ENCODE data around the gene CDH23.

CDH23 gene

GRCh38 chr10:71753091-71753959, 356.6 kb downstream of the CDH23 start:
- no peak for TF ChIP-seq CTCF (IDR thresholded peaks at IDR 0.05; ENCODE audit: insufficient read depth, low read length, missing control alignments)
- H3K4me3 ChIP-seq (ENCODE audit: low read depth, low read length), result no peak overlapping the region
- DNase-seq (ENCODE audit: low read depth, low spot score), result no peak
- ChIA-PET CTCF (interaction anchor here (1.1 to 1.4 kb wide), 2 partner anchors 11 to 55 kb away, joined by 3 to 5 read pairs; no protein-coding TSS in a partner anchor), POLR2A (no interaction called here)

DNA sequence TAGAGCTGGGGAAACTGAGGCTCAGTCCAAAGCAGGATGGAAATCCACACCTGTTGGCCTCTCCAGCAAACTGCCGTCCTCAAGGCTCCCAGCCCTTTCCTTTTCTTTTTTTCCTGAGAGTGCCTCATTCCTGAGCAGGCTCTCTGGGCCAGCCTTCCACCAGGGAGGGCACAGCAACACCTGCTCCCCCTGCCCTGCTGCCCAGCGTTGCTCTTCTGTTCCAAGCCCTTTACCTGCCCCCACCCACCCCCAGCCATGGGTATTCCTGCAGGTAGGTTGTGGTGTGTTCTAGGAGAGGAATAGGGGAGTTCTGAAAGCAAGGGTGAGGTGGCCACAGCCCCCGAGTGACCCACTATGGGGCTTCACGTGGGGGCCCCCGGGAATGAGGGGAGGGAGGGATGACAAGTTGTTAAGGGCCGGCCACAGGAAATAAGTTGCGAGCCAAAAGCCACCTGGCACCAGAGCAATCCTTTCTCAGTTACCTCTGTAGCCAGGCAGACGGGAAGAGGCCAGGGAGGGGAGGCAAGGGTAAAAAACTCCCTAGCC, 357.3 kb downstream of the CDH23 start:
- no peak for DNase-seq (ENCODE audit: low read depth, low spot score)
- ChIA-PET CTCF (no interaction called here), POLR2A (no interaction called here)
- H3K4me3 ChIP-seq (ENCODE audit: low read depth, low read length), result no peak overlapping the region
- no peak for TF ChIP-seq CTCF (IDR thresholded peaks at IDR 0.05; ENCODE audit: insufficient read depth, low read length, missing control alignments)

GRCh38 chr10:71754562-71754961, 357.8 kb downstream of the CDH23 start:
- ChIA-PET CTCF (interaction anchor here (0.8 to 1.0 kb wide), 2 partner anchors 12 to 18 kb away, joined by 3 to 4 read pairs; partner anchors contain the start of gene VSIR), POLR2A (no interaction called here)
- H3K4me3 ChIP-seq (ENCODE audit: low read depth, low read length), result no peak overlapping the region
- no peak for DNase-seq (ENCODE audit: low read depth, low spot score)
- no peak for TF ChIP-seq CTCF (IDR thresholded peaks at IDR 0.05; ENCODE audit: insufficient read depth, low read length, missing control alignments)

DNA sequence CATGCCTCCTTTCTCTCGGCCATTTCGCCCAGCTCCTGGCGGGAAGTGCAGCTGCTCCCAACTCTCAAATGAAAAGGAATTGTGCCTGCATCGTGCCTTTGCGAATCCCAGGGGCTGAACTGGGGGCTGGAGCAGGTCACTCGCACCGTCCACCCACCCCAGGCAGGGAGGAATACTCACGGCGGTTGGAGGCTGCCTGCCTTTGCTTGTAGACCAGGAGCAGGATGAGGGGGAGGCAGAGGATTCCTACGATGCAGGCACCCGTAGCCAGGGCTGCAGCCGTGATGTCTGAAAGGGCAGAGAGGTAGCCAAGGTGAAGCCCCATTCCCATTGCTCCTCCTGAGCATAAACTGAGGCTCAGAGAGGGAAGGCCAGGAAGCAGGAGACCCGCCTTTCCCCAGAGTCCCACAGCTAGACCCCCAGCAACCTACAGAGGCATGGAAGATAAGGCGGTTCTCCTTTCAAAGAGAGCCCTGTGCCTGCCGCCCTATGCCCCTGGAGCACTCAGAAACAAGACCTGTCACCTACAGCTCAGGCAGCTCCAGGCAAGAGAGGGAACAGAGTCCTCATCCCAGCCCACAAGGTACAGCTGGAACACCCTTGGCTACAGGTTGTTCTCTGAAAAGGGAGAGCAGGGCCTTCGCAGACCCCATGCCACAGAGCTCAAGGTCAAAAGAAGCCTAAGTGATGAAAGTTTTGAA, 358.6 kb downstream of the CDH23 start:
- ChIA-PET POLR2A (no interaction called here), CTCF (interaction anchor here (0.8 to 4.2 kb wide), 3 partner anchors 11 to 18 kb away, joined by 3 to 34 read pairs (median 4); partner anchors contain the start of gene VSIR)
- TF ChIP-seq CTCF (IDR thresholded peaks at IDR 0.05; ENCODE audit: insufficient read depth, low read length, missing control alignments), result no peak
- no peak for DNase-seq (ENCODE audit: low read depth, low spot score)
- H3K4me3 ChIP-seq (ENCODE audit: low read depth, low read length), result no peak overlapping the region

DNA sequence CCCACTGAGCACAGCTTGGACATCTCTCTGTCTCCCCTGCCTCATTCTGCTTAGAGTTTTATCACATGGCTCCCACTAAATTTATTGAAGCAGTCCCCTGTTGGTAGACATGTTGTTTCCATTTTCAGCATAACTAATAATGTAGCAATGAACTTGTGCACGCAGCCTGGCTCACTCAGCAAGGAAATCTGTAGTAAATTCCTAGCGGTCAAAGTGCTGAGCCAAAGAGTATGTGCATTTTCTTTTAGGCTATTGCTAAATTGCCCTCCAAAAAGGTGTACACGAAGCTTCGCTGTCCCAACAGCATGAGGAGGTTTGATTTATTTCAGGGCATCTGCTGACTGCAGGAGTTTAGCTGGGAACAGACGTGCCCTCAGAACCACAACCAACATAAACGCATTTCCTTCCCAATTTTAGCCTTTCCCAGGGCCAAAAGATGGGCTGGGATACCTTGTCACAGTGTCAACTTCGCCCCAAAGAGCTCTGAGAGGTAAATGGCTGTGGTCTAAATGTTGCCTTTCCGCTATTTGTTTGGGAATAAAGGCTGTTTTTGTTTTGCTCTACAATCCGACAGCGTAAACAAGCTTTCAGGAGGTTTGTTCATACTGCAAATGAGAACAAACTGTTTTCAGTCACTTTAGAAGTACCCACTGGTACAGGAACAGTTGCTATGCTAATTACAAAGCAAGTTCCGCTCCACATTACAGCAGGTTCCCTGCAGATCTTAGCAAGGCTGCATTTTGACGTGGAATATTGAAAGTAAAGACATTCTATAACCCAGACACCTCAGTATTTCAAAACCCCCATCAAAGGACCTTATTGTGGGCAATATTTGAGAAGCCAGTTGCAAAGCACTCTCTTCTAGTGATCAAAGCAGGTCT, 359.8 kb downstream of the CDH23 start:
- no peak overlapping the region for H3K4me3 ChIP-seq (ENCODE audit: low read depth, low read length)
- POLR2A ChIA-PET, result no interaction called here
- TF ChIP-seq CTCF (IDR thresholded peaks at IDR 0.05; ENCODE audit: insufficient read depth, low read length, missing control alignments), result no peak
- CTCF ChIA-PET, result interaction anchor here (0.8 to 4.2 kb wide), 6 partner anchors 8 to 56 kb away, joined by 3 to 34 read pairs (median 5); partner anchors contain the start of gene VSIR
- DNase-seq (ENCODE audit: low read depth, low spot score), result no peak
